K562 (cell line): ENCODE results near the gene MAPKAPK2. TPM values are rescaled to one million over a fixed set of nuclear protein-coding genes. Genes with fewer than 3 reads are reported as not detected.

Experiments used
- BRCA1 ChIP-seq, 2 experiments: fragments of 450-650 bp in 1 of 2; sonication (generic) in 1 of 2; formaldehyde crosslinking in 1 of 2; IDR thresholded peaks; 2 replicates each; pipeline versions ENCODE4 v1.5.0 to v1.6.1; 2017 to 2020; ENCODE audit warnings: mild to moderate bottlenecking in 1 of 2, missing genetic modification reagents in 1 of 2
- BRD9 ChIP-seq: fragments of 450-650 bp; IDR thresholded peaks from 2 replicates; pipeline ENCODE4 v1.6.1; 2018; ENCODE audit warnings: low read depth; ENCODE audit not compliant: partially characterized antibody
- CBX5 ChIP-seq: IDR thresholded peaks from 2 replicates; pipeline ENCODE4 v1.6.1; 2014; ENCODE audit warnings: low read depth, borderline replicate concordance
- ETV1 ChIP-seq: fragments of 450-650 bp; conservative IDR thresholded peaks from 2 replicates; pipeline ENCODE4 v1.6.1; 2016; ENCODE audit warnings: missing genetic modification characterization, control low read depth, low read depth, missing compliant biosample characterization
- FOSL1 ChIP-seq: fragments of 200-800 bp; sonication (Bioruptor generic); conservative IDR thresholded peaks from 2 replicates; pipeline ENCODE4 v1.6.1; 2016; ENCODE audit warnings: missing genetic modification characterization, missing compliant biosample characterization
- GATA2 ChIP-seq: sonication (generic); formaldehyde crosslinking; IDR thresholded peaks from 2 replicates; pipeline ENCODE4 v1.4.0; 2020; ENCODE audit warnings: mild to moderate bottlenecking, missing genetic modification reagents
- HCFC1 ChIP-seq: IDR thresholded peaks from 2 replicates; pipeline ENCODE4 v1.6.1; 2012; ENCODE audit warnings: low read depth, low read length, improper control_type of control experiment
- HMGN3 ChIP-seq: IDR thresholded peaks from 2 replicates; pipeline ENCODE4 v1.6.1; 2011; ENCODE audit warnings: borderline replicate concordance, low read depth, mild to moderate bottlenecking, mixed read lengths, low read length; ENCODE audit not compliant: insufficient read length; ENCODE audit errors: extremely low read depth
- KDM5B ChIP-seq: fragments of 200-600 bp; sonication (generic); IDR thresholded peaks from 2 replicates; pipeline ENCODE4 v1.6.1; 2012; ENCODE audit warnings: low read depth, mild to moderate bottlenecking, moderate library complexity, low read length, control low read depth, inconsistent platforms; ENCODE audit not compliant: insufficient replicate concordance
- LCOR ChIP-seq: sonication (generic); formaldehyde crosslinking; IDR thresholded peaks from 2 replicates; pipeline ENCODE4 v1.8.0; 2022; ENCODE audit warnings: mild to moderate bottlenecking, missing genetic modification reagents
- NFIC ChIP-seq: fragments of 450-650 bp; IDR thresholded peaks from 2 replicates; pipeline ENCODE4 v1.6.1; 2017; ENCODE audit warnings: mild to moderate bottlenecking, inconsistent platforms
- NFRKB ChIP-seq: fragments of 450-650 bp; IDR thresholded peaks from 2 replicates; pipeline ENCODE4 v1.6.1; 2016; ENCODE audit warnings: low read depth
- PHTF2 ChIP-seq: fragments of 250-450 bp; sonication (Bioruptor Pico); IDR thresholded peaks from 2 replicates; pipeline ENCODE4 v1.5.0; 2021; ENCODE audit warnings: mild to moderate bottlenecking
- RBM25 ChIP-seq: fragments of 200-400 bp; formaldehyde crosslinking; IDR thresholded peaks from 2 replicates; pipeline ENCODE4 v1.6.1; 2018; ENCODE audit warnings: low read length, low read depth, moderate library complexity; ENCODE audit not compliant: severe bottlenecking
- XRCC4 ChIP-seq: IDR thresholded peaks from one replicate; pipeline ENCODE4 v1.6.1; 2011; ENCODE audit not compliant: insufficient read depth, insufficient read length; ENCODE audit errors: extremely low read depth
- ZC3H11A ChIP-seq: IDR thresholded peaks from 2 replicates; pipeline ENCODE4 v1.6.1; 2012; ENCODE audit warnings: low read depth, low read length, improper control_type of control experiment
- ZKSCAN3 ChIP-seq: fragments of 250-450 bp; sonication (Bioruptor Pico); IDR thresholded peaks from 2 replicates; pipeline ENCODE4 v1.4.0; 2020
- ZNF146 ChIP-seq: IDR thresholded peaks from one replicate; pipeline ENCODE4 v1.6.1; 2018; ENCODE audit warnings: missing compliant biosample characterization; ENCODE audit not compliant: unreplicated experiment
- ZNF217 ChIP-seq: sonication (generic); formaldehyde crosslinking; IDR thresholded peaks from 2 replicates; pipeline ENCODE4 v1.8.0; 2022; ENCODE audit warnings: mild to moderate bottlenecking, missing genetic modification reagents
- polyA plus RNA-seq, 8 experiments: library from polyadenylated mRNA; depleted of rRNA in 4 of 8; stranded (reverse) in 5 of 8; unstranded in 3 of 8; fragments of >200 nt; fragmentation: Nextera tagmentation in 2 of 8; fragmentation: Illumina TruSeq in 1 of 8; extraction: Ambion mirVana in 2 of 8; extraction: Trizol in 1 of 8; gene quantifications; 2 replicates each; pipeline versions ENCODE4 v1.2.1 to v1.2.3, GENCODE V29; 2011 to 2014; ENCODE audit warnings: inconsistent platforms in 1 of 8, missing spikeins in 1 of 8
- total RNA-seq, 7 experiments: library from RNA; depleted of rRNA in 6 of 7; stranded (reverse); fragments of >200 nt in 6 of 7; fragmentation: Illumina TruSeq in 2 of 7; extraction: Trizol in 2 of 7; gene quantifications; 2 replicates each; pipeline versions ENCODE4 v1.2.1 to v1.2.3, GENCODE V29; 2011 to 2021; ENCODE audit warnings: low replicate concordance in 1 of 7
- TF ChIP-seq, protein P1 (sequence below): IDR thresholded peaks from 2 replicates; pipeline ENCODE4 v1.6.1; 2016; ENCODE audit warnings: missing genetic modification characterization, missing compliant biosample characterization
- TF ChIP-seq, protein P2 (sequence below): sonication (generic); formaldehyde crosslinking; IDR thresholded peaks from 2 replicates; pipeline ENCODE4 v1.8.0; 2022; ENCODE audit warnings: mild to moderate bottlenecking, missing genetic modification reagents
- TF ChIP-seq, protein P3 (sequence below): sonication (generic); formaldehyde crosslinking; IDR thresholded peaks from 2 replicates; pipeline ENCODE4 v1.8.0; 2022; ENCODE audit warnings: missing genetic modification reagents, mild to moderate bottlenecking, borderline replicate concordance
- TF ChIP-seq, protein P4 (sequence below): fragments of 250-450 bp; sonication (Bioruptor Pico); IDR thresholded peaks from 2 replicates; pipeline ENCODE4 v1.4.0; 2020; ENCODE audit warnings: borderline replicate concordance

Gene MAPKAPK2
- total and polyA plus RNA-seq, 9 of the 15 experiments (the other 6 are each of a cell fraction or from before 2014, with no cell fraction given) = 0.63 to 94.2 (median 52.1) TPM

- TF ChIP-seq ETV1 (tag) (no peak), NFRKB (no peak), BRD9 (peak; percentile 55), NFIC (peak; percentile 70), RBM25 (no peak), ZC3H11A (no peak), ZNF217 (CRISPR knock-in tag) (no peak), LCOR (CRISPR knock-in tag) (no peak), PHTF2 (CRISPR knock-in tag) (no peak), HMGN3 (no peak), BRCA1 (IDR thresholded peaks at IDR 0.05) (no peak), BRCA1 (CRISPR knock-in tag; IDR thresholded peaks at IDR 0.05) (no peak), CBX5 (no peak), ZKSCAN3 (CRISPR knock-in tag) (no peak), KDM5B (peak; percentile 21), GATA2 (CRISPR knock-in tag) (peak; percentile 36; the same call in 1 of the 2 replicates), FOSL1 (tag) (peak; percentile 81), ZNF146 (CRISPR knock-in tag) (no peak), XRCC4 (no peak), HCFC1 (no peak)
- TF ChIP-seq, protein P1, sequence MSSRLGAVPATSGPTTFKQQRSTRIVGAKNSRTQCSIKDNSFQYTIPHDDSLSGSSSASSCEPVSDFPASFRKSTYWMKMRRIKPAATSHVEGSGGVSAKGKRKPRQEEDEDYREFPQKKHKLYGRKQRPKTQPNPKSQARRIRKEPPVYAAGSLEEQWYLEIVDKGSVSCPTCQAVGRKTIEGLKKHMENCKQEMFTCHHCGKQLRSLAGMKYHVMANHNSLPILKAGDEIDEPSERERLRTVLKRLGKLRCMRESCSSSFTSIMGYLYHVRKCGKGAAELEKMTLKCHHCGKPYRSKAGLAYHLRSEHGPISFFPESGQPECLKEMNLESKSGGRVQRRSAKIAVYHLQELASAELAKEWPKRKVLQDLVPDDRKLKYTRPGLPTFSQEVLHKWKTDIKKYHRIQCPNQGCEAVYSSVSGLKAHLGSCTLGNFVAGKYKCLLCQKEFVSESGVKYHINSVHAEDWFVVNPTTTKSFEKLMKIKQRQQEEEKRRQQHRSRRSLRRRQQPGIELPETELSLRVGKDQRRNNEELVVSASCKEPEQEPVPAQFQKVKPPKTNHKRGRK (tag) = no peak
- TF ChIP-seq, protein P2, sequence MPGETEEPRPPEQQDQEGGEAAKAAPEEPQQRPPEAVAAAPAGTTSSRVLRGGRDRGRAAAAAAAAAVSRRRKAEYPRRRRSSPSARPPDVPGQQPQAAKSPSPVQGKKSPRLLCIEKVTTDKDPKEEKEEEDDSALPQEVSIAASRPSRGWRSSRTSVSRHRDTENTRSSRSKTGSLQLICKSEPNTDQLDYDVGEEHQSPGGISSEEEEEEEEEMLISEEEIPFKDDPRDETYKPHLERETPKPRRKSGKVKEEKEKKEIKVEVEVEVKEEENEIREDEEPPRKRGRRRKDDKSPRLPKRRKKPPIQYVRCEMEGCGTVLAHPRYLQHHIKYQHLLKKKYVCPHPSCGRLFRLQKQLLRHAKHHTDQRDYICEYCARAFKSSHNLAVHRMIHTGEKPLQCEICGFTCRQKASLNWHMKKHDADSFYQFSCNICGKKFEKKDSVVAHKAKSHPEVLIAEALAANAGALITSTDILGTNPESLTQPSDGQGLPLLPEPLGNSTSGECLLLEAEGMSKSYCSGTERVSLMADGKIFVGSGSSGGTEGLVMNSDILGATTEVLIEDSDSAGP = no peak
- TF ChIP-seq, protein P3, sequence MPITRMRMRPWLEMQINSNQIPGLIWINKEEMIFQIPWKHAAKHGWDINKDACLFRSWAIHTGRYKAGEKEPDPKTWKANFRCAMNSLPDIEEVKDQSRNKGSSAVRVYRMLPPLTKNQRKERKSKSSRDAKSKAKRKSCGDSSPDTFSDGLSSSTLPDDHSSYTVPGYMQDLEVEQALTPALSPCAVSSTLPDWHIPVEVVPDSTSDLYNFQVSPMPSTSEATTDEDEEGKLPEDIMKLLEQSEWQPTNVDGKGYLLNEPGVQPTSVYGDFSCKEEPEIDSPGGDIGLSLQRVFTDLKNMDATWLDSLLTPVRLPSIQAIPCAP (CRISPR knock-in tag) = no peak
- TF ChIP-seq, protein P4, sequence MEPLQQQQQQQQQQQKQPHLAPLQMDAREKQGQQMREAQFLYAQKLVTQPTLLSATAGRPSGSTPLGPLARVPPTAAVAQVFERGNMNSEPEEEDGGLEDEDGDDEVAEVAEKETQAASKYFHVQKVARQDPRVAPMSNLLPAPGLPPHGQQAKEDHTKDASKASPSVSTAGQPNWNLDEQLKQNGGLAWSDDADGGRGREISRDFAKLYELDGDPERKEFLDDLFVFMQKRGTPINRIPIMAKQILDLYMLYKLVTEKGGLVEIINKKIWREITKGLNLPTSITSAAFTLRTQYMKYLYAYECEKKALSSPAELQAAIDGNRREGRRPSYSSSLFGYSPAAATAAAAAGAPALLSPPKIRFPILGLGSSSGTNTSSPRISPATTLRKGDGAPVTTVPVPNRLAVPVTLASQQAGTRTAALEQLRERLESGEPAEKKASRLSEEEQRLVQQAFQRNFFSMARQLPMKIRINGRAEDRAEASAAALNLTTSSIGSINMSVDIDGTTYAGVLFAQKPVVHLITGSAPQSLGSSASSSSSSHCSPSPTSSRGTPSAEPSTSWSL (CRISPR knock-in tag) = no peak
Observed at GRCh38 chr1:206672011-206672688, 12.6 kb upstream of the MAPKAPK2 start (continued).
